Epithelial cell of proximal tubule (primary cell): ENCODE data around the gene ZFYVE28. TPM values are rescaled to one million over a fixed set of nuclear protein-coding genes. Genes with fewer than 3 reads are reported as not detected.

Experiments used
- DNase-seq: peaks from one replicate; pipeline ENCODE4 v3.0.0-alpha.2; 2011; ENCODE audit warnings: low read depth
- H3K4me3 ChIP-seq: 2 replicates; pipeline ENCODE4 v1.5.1; 2011; ENCODE audit warnings: low read depth, mild to moderate bottlenecking, low read length
- CTCF ChIP-seq: conservative IDR thresholded peaks from 2 replicates; pipeline ENCODE4 v1.5.1; 2012; ENCODE audit warnings: low read depth, mild to moderate bottlenecking, low read length
- total RNA-seq: library from RNA; depleted of rRNA; stranded (reverse); fragments of >200 nt; gene quantifications from 2 replicates; pipeline ENCODE4 v1.2.3, GENCODE V29; 2015

ZFYVE28 gene
- total RNA-seq, 1 donor from 2014 or later = 0.58 TPM

- no peak for DNase-seq
- H3K4me3 ChIP-seq = no peak overlapping the region
Measured at GRCh38 chr4:2400841-2401609, 17.4 kb downstream of the ZFYVE28 start.

GRCh38 chr4:2399631-2400190, 18.7 kb downstream of the ZFYVE28 start:
- no peak for TF ChIP-seq CTCF
- DNase-seq = no peak
- no peak overlapping the region for H3K4me3 ChIP-seq

More at GRCh38 chr4:2400841-2401609, 17.4 kb downstream of the ZFYVE28 start:
- TF ChIP-seq CTCF = no peak

GRCh38 chr4:2399216-2399615, 19.2 kb downstream of the ZFYVE28 start:
- no peak for TF ChIP-seq CTCF
- no peak overlapping the region for H3K4me3 ChIP-seq
- no peak for DNase-seq

GRCh38 chr4:2397596-2398379, 20.7 kb downstream of the ZFYVE28 start:
- no peak overlapping the region for H3K4me3 ChIP-seq
- no peak for DNase-seq
- TF ChIP-seq CTCF = no peak

GRCh38 chr4:2396781-2397368, 21.6 kb downstream of the ZFYVE28 start:
- DNase-seq = no peak
- no peak overlapping the region for H3K4me3 ChIP-seq
- TF ChIP-seq CTCF = no peak

- H3K4me3 ChIP-seq = no peak overlapping the region
- TF ChIP-seq CTCF = no peak
- DNase-seq = no peak
Measured at GRCh38 chr4:2395584-2395983, 22.9 kb downstream of the ZFYVE28 start.
